HCT116 (cell line): ENCODE data around the gene PANK1. TPM values are rescaled to one million over a fixed set of nuclear protein-coding genes. Genes with fewer than 3 reads are reported as not detected.

ENCODE experiments used
- ATAC-seq: fragments of 200-7000 bp; cut with Tn5 transposase; 2 replicates; pipeline ENCODE4 v1.9.1; 2020; ENCODE audit warnings: mild to moderate bottlenecking, moderate library complexity
- BruUV-seq: library from RNA; stranded (reverse); fragments of 400-500 nt; replicated peaks from 2 replicates; lab custom pipeline; 2021; lab: Mats Ljungman, UMichigan
- CTCF ChIA-PET: fragments of 300-600 bp; sonication (Branson Sonifier 250); formaldehyde crosslinking; loops from one replicate; lab custom pipeline; 2021; ENCODE audit warnings: antibody characterized with exemption; lab: Charles Lee
- POLR2A ChIA-PET: fragments of 300-600, 350-600 bp; sonication (Branson Sonifier 250); formaldehyde crosslinking; loops from one replicate; lab custom pipeline; 2021; ENCODE audit warnings: antibody characterized with exemption; lab: Charles Lee
- RAD21 ChIA-PET, 2 experiments: fragments of 300-600 bp; sonication (Branson Sonifier 250); formaldehyde crosslinking; loops; one replicate each; lab custom pipeline; 2023; ENCODE audit warnings: low total read pairs in 2 of 2; ENCODE audit not compliant: uncharacterized antibody in 2 of 2, unreplicated experiment in 2 of 2, low non-redundant PET in 1 of 2; lab: Charles Lee
- DNase-seq: peaks from one replicate; pipeline ENCODE4 v3.0.0-alpha.2; 2010; ENCODE audit warnings: low read depth, low spot score
- H2AFZ ChIP-seq: fragments of 200-600 bp; shearing (Covaris generic), sonication (generic); 2 replicates; pipeline ENCODE4 v1.6.1; 2017; ENCODE audit warnings: low read depth, mixed run types, mixed read lengths, antibody characterized with exemption, low read length; ENCODE audit not compliant: poor library complexity, severe bottlenecking
- H3K27ac ChIP-seq: 2 replicates; pipeline ENCODE4 v1.5.1; 2012; ENCODE audit warnings: low read depth, low read length
- H3K27me3 ChIP-seq: fragments of 200-600 bp; sonication (generic); 2 replicates; pipeline ENCODE4 v1.6.1; 2016; ENCODE audit warnings: mixed run types, low read length, mixed read lengths; ENCODE audit not compliant: insufficient read depth
- H3K36me3 ChIP-seq, 2 experiments: fragments of 200-500 bp in 1 of 2; fragments of 200-600 bp in 1 of 2; sonication (Bioruptor generic) in 1 of 2; sonication (generic) in 1 of 2; 2 replicates each; pipeline versions ENCODE4 v1.5.1 to v1.6.1; 2014 to 2016; ENCODE audit warnings: low read length in 2 of 2, inconsistent platforms in 1 of 2, mixed read lengths in 1 of 2, mixed run types in 1 of 2; ENCODE audit not compliant: insufficient read depth in 2 of 2, control insufficient read depth in 1 of 2
- H3K4me1 ChIP-seq, 2 experiments: fragments of 200-600 bp in 1 of 2; sonication (generic) in 1 of 2; 2 replicates each; pipeline versions ENCODE4 v1.5.1 to v1.6.1; 2012 to 2017; ENCODE audit warnings: low read length in 2 of 2, inconsistent platforms in 1 of 2, mild to moderate bottlenecking in 1 of 2, mixed read lengths in 1 of 2, mixed run types in 1 of 2, moderate library complexity in 1 of 2; ENCODE audit not compliant: insufficient read depth in 2 of 2, control insufficient read depth in 1 of 2
- H3K4me2 ChIP-seq: fragments of 200-600 bp; sonication (generic); 2 replicates; pipeline ENCODE4 v1.6.1; 2017; ENCODE audit warnings: mixed run types, low read length, mixed read lengths
- H3K4me3 ChIP-seq, 2 experiments: fragments of 200-600 bp in 1 of 2; sonication (generic) in 1 of 2; replicated peaks in 1 of 2; 2 replicates each; pipeline ENCODE4 v1.5.1; 2011 to 2016; ENCODE audit warnings: low read length in 2 of 2, control low read depth in 1 of 2, low read depth in 1 of 2, mild to moderate bottlenecking in 1 of 2, mixed read lengths in 1 of 2, mixed run types in 1 of 2
- H3K79me2 ChIP-seq: fragments of 200-600 bp; sonication (generic); 2 replicates; pipeline ENCODE4 v1.6.1; 2017; ENCODE audit warnings: mild to moderate bottlenecking, mixed run types, low read length, moderate library complexity, mixed read lengths; ENCODE audit not compliant: insufficient read depth
- H3K9ac ChIP-seq: fragments of 200-600 bp; sonication (generic); 2 replicates; pipeline ENCODE4 v1.6.1; 2016; ENCODE audit warnings: low read length, mixed read lengths
- H3K9me2 ChIP-seq: fragments of 200-600 bp; sonication (generic), shearing (Covaris generic); 2 replicates; pipeline ENCODE4 v1.6.1; 2017; ENCODE audit warnings: mixed run types, mild to moderate bottlenecking, moderate library complexity; ENCODE audit not compliant: insufficient read depth
- H3K9me3 ChIP-seq, 2 experiments: fragments of 200-500 bp in 1 of 2; fragments of 200-600 bp in 1 of 2; sonication (Bioruptor generic) in 1 of 2; sonication (generic) in 1 of 2; 2 replicates each; pipeline ENCODE4 v1.6.1; 2014 to 2017; ENCODE audit warnings: low read length in 2 of 2, mixed read lengths in 2 of 2, inconsistent platforms in 1 of 2, low read depth in 1 of 2, mild to moderate bottlenecking in 1 of 2, mixed run types in 1 of 2, moderate library complexity in 1 of 2; ENCODE audit not compliant: control insufficient read depth in 1 of 2, insufficient read depth in 1 of 2
- H4K20me1 ChIP-seq: fragments of 200-600 bp; sonication (generic), shearing (Covaris generic); 2 replicates; pipeline ENCODE4 v1.6.1; 2017; ENCODE audit warnings: mixed run types, mild to moderate bottlenecking, moderate library complexity; ENCODE audit not compliant: insufficient read depth
- CTCF ChIP-seq, 3 experiments: fragments of 200-600 bp in 1 of 3; sonication (generic) in 1 of 3; IDR thresholded peaks in 2 of 3; conservative IDR thresholded peaks in 1 of 3; 2 replicates each; pipeline ENCODE4 v1.5.1; 2012 to 2017; ENCODE audit warnings: low read depth in 2 of 3, low read length in 2 of 3, antibody characterized with exemption in 1 of 3, borderline replicate concordance in 1 of 3, control low read depth in 1 of 3, mild to moderate bottlenecking in 1 of 3, mixed read lengths in 1 of 3, mixed run types in 1 of 3, moderate library complexity in 1 of 3; ENCODE audit not compliant: insufficient read depth in 1 of 3
- EZH2 ChIP-seq: fragments of 200-600 bp; sonication (generic); IDR thresholded peaks from 2 replicates; pipeline ENCODE4 v1.6.1; 2017; ENCODE audit warnings: antibody characterized with exemption, mixed run types
- EZH2phosphoT487 ChIP-seq: fragments of 200-600 bp; IDR thresholded peaks from 2 replicates; pipeline ENCODE4 v1.6.1; 2018; ENCODE audit warnings: antibody characterized with exemption, borderline replicate concordance
- JUND ChIP-seq: IDR thresholded peaks from 2 replicates; pipeline ENCODE4 v1.6.1; 2012
- POLR2A ChIP-seq: IDR thresholded peaks from 2 replicates; pipeline ENCODE4 v1.7.0; 2011; ENCODE audit warnings: borderline replicate concordance; ENCODE audit not compliant: insufficient read depth, insufficient read length; ENCODE audit errors: extremely low read depth
- POLR2AphosphoS5 ChIP-seq: IDR thresholded peaks from 2 replicates; pipeline ENCODE4 v1.6.1; 2011; ENCODE audit warnings: mild to moderate bottlenecking, low read depth, low read length, moderate library complexity
- RAD21 ChIP-seq: IDR thresholded peaks from 2 replicates; pipeline ENCODE4 v1.6.1; 2012; ENCODE audit warnings: low read depth, mild to moderate bottlenecking
- SIN3A ChIP-seq: IDR thresholded peaks from 2 replicates; pipeline ENCODE4 v1.6.1; 2012; ENCODE audit warnings: low read depth
- SP1 ChIP-seq: IDR thresholded peaks from 2 replicates; pipeline ENCODE4 v1.6.1; 2012; ENCODE audit warnings: low read depth
- SRF ChIP-seq: IDR thresholded peaks from 2 replicates; pipeline ENCODE4 v1.6.1; 2012; ENCODE audit warnings: low read depth
- TCF7L2 ChIP-seq: IDR thresholded peaks from 2 replicates; pipeline ENCODE4 v1.7.0; 2011; ENCODE audit warnings: borderline replicate concordance, inconsistent platforms; ENCODE audit not compliant: insufficient read depth, insufficient read length; ENCODE audit errors: extremely low read depth
- YY1 ChIP-seq: IDR thresholded peaks from 2 replicates; pipeline ENCODE4 v1.6.1; 2011; ENCODE audit warnings: low read length, low read depth, moderate library complexity, mild to moderate bottlenecking; ENCODE audit not compliant: insufficient replicate concordance; ENCODE audit errors: extremely low read depth
- ZBTB33 ChIP-seq: IDR thresholded peaks from 2 replicates; pipeline ENCODE4 v1.6.1; 2011; ENCODE audit warnings: mild to moderate bottlenecking, low read length, moderate library complexity; ENCODE audit not compliant: insufficient replicate concordance; ENCODE audit errors: extremely low read depth
- ZFX ChIP-seq: fragments of 450-650 bp; IDR thresholded peaks from 2 replicates; pipeline ENCODE4 v1.6.1; 2017
- ZNF274 ChIP-seq: fragments of 200-500 bp; sonication (Bioruptor generic); IDR thresholded peaks from 2 replicates; pipeline ENCODE4 v1.6.1; 2014; ENCODE audit warnings: mild to moderate bottlenecking, low read depth, low read length, inconsistent platforms
- intact Hi-C: fragments of 100-400 bp; cut with micrococcal nuclease; formaldehyde crosslinking; loops from 2 replicates; pipeline ENCODE4 v1.10.0; 2022
- total RNA-seq: library from RNA; stranded (reverse); gene quantifications from one replicate; pipeline ENCODE4 v1.2.1, GENCODE V29; 2021; ENCODE audit not compliant: unreplicated experiment

PANK1 gene
- total RNA-seq, 1 experiment from 2014 or later = 6.4 TPM

- DNase-seq (no peak), ATAC-seq (no peak)
- H3K4me1 ChIP-seq = peaks cover 0 to 7% of the 10 kb centered on the region in 2 experiments; a peak in 1 of 4 replicates
- intact Hi-C loops = no loop called here
- no peaks in the 10 kb centered on the region for H3K79me2 ChIP-seq
- H3K4me2 ChIP-seq = no peak overlapping the region
- no peak overlapping the region for H3K27ac ChIP-seq
- H3K36me3 ChIP-seq = no peaks in the 10 kb centered on the region
- H2AFZ ChIP-seq = no peak overlapping the region
- H3K4me3 ChIP-seq = no peak overlapping the region
- no peaks in the 10 kb centered on the region for H4K20me1 ChIP-seq
- CTCF ChIA-PET = no interaction called here
- H3K9ac ChIP-seq = no peak overlapping the region
- H3K27me3 ChIP-seq = no peaks in the 10 kb centered on the region
- TF ChIP-seq SRF (no peak), CTCF (IDR thresholded peaks at IDR 0.05 in 2 of 3, conservative IDR thresholded peaks at IDR 0.05 in 1 of 3; ENCODE audit: borderline replicate concordance in 1 of 3, insufficient read depth in 1 of 3, low read depth in 2 of 3, low read length in 2 of 3) (no peak), EZH2 (no peak), JUND (no peak), EZH2phosphoT487 (no peak)
- TF ChIP-seq, all 23 proteins: peak for 0
- BruUV-seq = no TSS peak
- RAD21 ChIA-PET = no interaction called here
- H3K9me3 ChIP-seq = no peaks in the 10 kb centered on the region
- POLR2A ChIA-PET = no interaction called here
- H3K9me2 ChIP-seq = no peaks in the 10 kb centered on the region
Measured at GRCh38 chr10:89657302-89657701, 12.3 kb upstream of the PANK1 start.

- no peak for ATAC-seq
- H3K4me3 ChIP-seq = no peak overlapping the region
- intact Hi-C loops = no loop called here
- TF ChIP-seq ZFX (no peak), ZBTB33 (no peak), YY1 (no peak), SP1 (no peak), SIN3A (no peak), RAD21 (no peak), POLR2A (no peak), ZNF274 (no peak), POLR2AphosphoS5 (no peak), TCF7L2 (no peak), CTCF (IDR thresholded peaks at IDR 0.05 in 2 of 3, conservative IDR thresholded peaks at IDR 0.05 in 1 of 3; ENCODE audit: borderline replicate concordance in 1 of 3, insufficient read depth in 1 of 3, low read depth in 2 of 3, low read length in 2 of 3) (no peak)
Measured at GRCh38 chr10:89655722-89656121, 10.7 kb upstream of the PANK1 start.

More at GRCh38 chr10:89655722-89656121, 10.7 kb upstream of the PANK1 start:
- Histone ChIP-seq H2AFZ (no peak overlapping the region), H3K9me2 (no peaks in the 10 kb centered on the region), H3K79me2 (no peaks in the 10 kb centered on the region), H3K9me3 (no peaks in the 10 kb centered on the region), H4K20me1 (no peaks in the 10 kb centered on the region), H3K4me2 (no peak overlapping the region), H3K9ac (no peak overlapping the region), H3K4me1 (peaks cover 0 to 7% of the 10 kb centered on the region in 2 experiments; a peak in 1 of 4 replicates), H3K27me3 (no peaks in the 10 kb centered on the region), H3K27ac (no peak overlapping the region), H3K36me3 (no peaks in the 10 kb centered on the region)
- no TSS peak for BruUV-seq
- RAD21 ChIA-PET = no interaction called here
- POLR2A ChIA-PET = no interaction called here
- DNase-seq = no peak
- CTCF ChIA-PET = no interaction called here
